Stimulated activated CD4-positive, alpha-beta T cell treated with anti-CD3 and anti-CD28 coated beads, Interleukin-12 subunit alpha, Interleukin-12 subunit beta, amount 100 ng/mL, for 24 hours (primary cell): Measurements from ENCODE around the gene PAFAH1B1.

Experiments used
- DNase-seq, 2 experiments: peaks; one replicate each; pipeline ENCODE4 v3.0.0-alpha.2; 2020; ENCODE audit warnings: low read depth in 2 of 2

PAFAH1B1 gene

DNA sequence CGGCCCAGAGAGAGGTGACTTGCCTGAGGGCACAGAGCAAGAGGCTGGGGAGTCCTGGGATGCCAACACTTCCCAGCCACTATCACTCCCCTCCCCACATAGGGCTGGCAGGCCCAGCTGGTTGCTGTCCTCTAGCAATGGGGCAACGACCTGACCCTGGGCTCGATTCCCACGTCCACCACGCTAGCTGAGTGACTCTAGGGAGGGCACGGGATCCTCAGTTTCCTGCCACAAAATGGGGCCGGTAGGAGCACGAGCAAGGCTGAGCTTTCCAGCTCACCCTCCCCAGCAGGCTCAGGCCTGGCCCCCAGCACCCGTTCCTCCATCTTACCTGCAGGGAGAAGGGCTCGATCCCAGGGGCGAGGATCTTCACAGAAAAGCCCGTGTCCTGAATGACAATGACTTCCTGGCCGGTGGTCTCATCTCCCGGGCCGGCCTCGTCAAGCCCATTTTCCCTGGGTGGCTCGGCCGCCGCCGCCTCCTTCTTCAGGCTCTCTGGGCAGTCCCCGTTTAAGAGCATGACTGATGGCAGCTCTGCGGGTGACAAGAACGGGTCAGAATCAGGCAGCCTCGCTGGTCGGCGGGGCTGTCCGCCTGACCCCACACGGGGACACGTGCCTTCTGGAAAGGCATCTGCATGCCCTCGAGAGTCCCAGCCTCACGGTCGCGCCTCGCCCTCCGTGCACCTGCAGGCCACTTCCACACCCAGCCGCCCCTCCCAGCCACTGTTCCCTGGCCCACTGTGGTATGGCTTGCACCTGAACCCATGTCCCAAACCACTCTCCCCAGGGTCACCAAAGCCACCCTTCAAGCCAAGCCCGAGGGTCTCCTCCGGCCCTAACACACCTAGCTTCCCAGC, 110.8 kb downstream of the PAFAH1B1 start:
- no peak for DNase-seq

DNA sequence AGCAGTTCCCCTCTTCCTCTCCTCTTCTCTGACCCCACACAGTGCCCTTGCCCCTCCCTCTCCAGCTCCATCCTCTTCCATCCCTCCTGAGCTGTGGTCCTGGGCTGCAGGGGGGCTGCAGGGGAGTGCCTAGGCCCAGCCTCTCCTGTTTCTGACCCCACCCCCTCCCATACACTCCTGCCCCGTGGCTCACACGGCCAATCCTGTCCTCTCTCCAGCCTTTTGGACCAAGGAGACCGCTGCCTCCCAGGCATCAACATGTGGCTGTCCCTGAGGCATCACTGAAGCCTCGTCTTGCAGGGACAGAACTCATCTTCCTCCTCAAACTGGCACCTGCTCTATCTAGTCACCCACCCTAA, 111.4 kb downstream of the PAFAH1B1 start:
- DNase-seq = no peak

DNA sequence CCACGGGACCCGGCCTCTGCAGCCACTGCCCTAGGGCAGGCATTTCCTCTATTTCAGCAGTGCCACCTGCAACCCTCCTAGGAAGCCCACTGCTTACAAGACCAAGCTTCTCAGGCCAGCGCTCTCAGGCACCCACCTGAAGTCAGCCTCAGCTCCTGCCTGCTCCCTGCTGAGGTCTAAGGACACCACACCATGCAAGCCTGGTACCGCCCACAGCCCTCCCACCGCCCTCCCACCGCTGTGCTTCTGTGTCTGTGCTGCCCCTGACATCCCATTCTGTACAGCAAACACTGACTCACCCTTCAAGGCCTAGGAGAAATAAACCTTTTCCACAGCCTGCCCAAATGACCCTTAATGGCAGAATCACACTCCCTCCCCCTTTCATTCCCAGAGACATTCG, 111.8 kb downstream of the PAFAH1B1 start:
- DNase-seq = no peak

GRCh38 chr17:2705888-2706795, 112.7 kb downstream of the PAFAH1B1 start:
- no peak for DNase-seq

GRCh38 chr17:2706911-2707510, 113.6 kb downstream of the PAFAH1B1 start:
- DNase-seq = no peak

DNA sequence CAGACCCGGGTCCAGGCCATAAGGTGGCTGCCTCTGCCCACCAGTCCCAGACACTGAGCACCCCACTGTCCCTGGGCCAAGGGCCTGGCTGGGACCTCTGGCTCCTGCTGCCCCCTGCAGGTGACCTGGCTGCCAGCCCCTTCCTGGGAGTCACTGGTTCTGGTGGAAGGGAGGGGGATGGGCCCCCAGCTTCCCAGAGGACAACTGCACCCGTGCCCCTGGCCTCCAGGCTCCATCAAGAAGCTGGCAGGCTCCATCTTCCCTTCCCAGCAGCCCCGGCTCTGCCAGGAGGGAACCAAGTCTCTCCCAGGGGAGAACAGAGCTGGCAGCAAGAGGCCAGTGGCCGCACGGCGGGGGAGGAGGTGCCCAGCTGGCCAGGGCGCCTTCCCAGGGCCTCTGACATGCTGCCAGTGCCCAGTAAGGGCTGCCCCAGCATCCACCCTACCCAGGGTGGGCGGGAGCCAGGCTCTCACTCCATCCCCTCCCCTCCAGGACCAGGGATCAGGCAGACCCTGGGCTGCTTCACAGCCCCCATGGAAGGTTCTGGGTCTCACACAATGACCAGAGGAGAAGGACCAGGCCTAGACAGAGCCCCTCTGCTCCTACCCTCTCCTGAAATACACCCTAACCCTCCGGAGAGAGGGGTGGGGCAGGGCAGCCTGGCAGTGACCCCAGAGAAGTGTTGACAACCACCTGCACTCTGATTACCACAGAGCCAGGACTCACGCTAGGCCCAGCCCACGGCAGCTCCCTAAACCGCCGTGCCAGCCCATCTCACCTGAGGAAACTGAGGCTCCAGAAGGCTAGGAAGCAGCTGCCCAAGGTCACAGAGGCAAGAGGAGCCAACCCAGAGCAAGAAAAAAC, 114.5 kb downstream of the PAFAH1B1 start:
- DNase-seq = no peak

- no peak for DNase-seq
Observed at GRCh38 chr17:2708585-2709182, 115.2 kb downstream of the PAFAH1B1 start.

- no peak for DNase-seq
Observed at GRCh38 chr17:2709183-2709661, 115.8 kb downstream of the PAFAH1B1 start.

GRCh38 chr17:2710071-2710802, 116.8 kb downstream of the PAFAH1B1 start:
- no peak for DNase-seq

GRCh38 chr17:2710803-2711607, 117.6 kb downstream of the PAFAH1B1 start:
- no peak for DNase-seq

GRCh38 chr17:2711608-2712299, 118.3 kb downstream of the PAFAH1B1 start, which contains the start of gene CLUH:
CLUH (minus strand) TSS chr17:2711764; CDS start chr17:2711661, 103 bp downstream.
- DNase-seq = peak; percentile 94 to 96

DNA sequence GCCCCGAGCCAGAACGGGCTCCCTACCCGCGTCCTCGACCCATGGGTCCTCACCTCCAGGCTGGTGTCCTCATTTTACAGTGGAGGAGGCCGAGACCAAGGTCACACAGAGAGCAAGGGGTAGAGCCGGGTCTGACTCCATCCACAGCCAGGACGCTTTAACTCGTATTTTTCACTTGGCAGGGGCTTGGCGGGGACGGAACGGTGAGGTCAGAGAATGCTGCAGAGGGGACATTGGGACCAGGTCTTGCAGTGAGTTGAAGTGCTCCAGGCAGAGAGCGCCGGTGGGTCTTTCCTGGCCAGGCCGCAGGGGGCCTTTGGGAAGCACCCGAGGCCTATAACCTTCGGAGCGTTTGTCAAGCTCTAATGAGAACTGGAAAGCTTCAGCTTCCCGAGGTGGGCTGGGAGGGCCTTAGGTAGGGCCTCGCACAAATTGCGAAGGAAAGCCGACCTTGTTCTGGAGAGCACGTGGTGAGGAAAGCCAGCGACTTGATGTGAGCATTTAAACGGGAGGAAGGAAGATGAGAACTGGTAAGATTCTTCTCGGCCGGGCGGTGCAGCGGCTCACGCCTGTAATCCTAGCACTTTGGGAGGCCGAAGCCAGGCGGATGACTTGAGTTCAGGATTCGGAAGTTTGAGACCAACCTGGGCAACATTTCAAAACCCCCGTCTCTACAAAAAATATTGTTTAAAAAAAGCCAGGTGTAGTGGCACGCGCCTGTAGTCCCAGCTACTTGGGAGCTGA, 119.0 kb downstream of the PAFAH1B1 start:
- DNase-seq = no peak

- DNase-seq = no peak
Observed at GRCh38 chr17:2713881-2714280, 120.4 kb downstream of the PAFAH1B1 start.

- no peak for DNase-seq
Observed at GRCh38 chr17:2716649-2717048, 123.2 kb downstream of the PAFAH1B1 start.

DNA sequence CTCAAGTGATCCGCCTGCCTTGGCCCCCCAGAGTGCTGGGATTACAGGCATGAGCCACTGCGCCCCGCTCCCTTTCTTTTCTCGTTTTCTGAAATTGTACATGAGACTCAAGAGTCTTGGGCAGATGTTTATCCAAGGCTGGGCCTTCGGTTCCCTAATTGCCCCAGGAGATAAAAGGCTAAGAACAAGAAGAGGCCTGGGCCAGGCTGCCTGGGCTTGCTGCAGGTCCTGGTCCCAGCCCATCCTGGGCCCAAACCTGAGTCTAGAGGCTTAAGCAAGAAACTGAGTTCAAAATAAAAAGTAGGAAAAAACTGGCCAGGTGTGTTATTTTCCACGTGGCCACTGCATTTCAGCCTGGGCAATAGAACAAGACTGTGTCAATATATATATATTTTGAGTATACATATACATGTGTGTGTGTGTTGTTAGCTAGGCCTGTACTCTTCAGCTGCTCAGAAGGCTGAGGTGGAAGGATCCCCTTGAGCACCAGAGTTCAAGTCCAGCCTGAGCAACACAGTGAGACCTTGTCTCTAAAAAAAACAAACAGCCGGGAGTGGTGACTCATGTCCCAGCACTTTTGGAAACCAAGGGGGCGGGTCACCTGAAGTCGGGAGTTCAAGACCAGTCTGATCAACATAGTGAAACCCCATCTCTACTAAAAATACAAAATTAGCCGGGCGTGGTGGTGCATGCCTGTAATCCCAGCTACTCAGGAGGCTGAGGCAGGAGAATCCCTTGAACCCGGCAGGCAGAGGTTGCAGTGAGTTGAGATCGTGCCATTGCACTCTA, 124.9 kb downstream of the PAFAH1B1 start:
- DNase-seq = no peak

GRCh38 chr17:2719861-2720260, 126.4 kb downstream of the PAFAH1B1 start:
- DNase-seq = no peak

- DNase-seq = no peak
Observed at GRCh38 chr17:2721603-2722002, 128.1 kb downstream of the PAFAH1B1 start.
